NAMALWA (cell line): ENCODE measurements around the gene TLR6.

Source experiments
- DNase-seq: peaks from one replicate; pipeline ENCODE4 v3.0.0-alpha.2; 2015; ENCODE audit warnings: low spot score

Gene TLR6

GRCh38 chr4:38868059-38868960, 11.7 kb upstream of the TLR6 start:
- no peak for DNase-seq

DNA sequence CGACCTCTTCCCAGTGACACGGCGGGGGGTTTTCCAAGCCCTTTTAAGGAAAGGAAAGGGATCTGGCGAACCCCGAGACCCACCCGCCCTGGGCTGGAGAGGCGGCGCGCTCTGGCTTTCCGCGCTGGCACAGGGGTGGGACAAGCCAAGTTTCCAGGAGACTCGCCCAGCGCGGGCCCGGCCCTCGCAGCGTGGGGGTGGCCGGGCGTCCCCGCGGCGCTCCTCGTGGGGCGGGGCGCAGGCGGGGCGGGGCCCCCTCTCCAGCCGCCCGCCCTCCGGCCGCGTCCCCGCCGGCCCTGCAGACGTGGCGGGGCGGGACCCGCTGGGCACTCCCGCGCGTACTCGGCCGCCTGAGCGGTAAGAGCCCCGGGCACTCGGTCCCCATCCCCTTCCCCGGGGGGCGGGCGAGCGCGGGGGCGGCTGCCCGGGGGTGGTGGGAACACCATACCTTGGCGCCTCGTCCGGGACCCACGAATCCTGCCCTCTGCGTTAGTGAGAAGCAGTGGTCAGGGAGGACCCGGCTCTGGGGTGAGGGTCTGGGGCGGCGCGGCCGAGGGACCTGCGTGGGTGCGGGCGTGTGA, 11.0 kb upstream of the TLR6 start, which contains the start of gene FAM114A1:
Gene FAM114A1, plus strand, starts transcription at position 329 of the 581 bp plus-strand sequence. CDS start 10,273 bp downstream, outside the sequence.
- peak; percentile 22 for DNase-seq

GRCh38 chr4:38866973-38867477, 10.4 kb upstream of the TLR6 start:
- no peak for DNase-seq

DNA sequence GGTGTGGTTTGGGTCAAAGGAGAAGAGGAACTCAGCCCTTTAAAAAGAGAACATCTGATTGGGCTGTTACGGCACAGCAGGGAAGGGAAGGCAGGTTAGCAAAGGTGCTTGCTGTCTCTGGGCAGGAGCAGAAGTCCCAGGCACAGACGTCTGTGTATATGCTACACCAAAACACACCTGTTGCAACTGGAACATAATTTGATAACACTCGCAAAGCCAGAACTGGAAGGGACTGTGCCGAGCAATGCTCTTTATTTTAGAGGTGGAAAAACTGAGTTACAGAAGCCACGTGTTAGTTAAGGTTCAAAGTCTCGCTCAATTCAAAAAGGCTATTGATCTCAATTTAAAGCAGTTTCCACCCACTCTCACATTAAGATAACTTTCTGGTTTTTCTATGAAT, 8.8 kb upstream of the TLR6 start:
- DNase-seq, result no peak

GRCh38 chr4:38861791-38862190, 5.2 kb upstream of the TLR6 start:
- DNase-seq, result no peak

GRCh38 chr4:38860788-38861424, 4.3 kb upstream of the TLR6 start:
- peak; percentile 88 for DNase-seq

DNA sequence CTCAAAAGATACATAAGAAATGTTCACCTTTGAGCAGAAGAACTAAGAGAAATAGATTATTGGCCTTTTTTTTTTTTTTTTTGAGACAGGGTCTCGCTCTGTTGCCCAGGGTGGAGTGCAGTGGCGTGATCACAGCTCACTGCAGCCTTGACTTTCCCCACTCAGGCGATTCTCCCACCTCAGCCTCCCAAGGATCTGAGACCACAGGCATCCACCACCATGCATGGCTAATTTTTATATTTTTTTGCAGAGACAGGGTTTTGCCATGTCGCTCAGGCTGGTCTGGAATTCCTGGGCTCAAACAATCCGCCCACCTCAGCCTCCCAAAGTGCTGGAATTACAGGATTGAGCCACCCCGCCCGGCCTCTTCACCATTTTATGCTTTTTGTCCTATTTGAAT, 2.9 kb upstream of the TLR6 start:
- no peak for DNase-seq

- DNase-seq, result no peak
Measured at GRCh38 chr4:38858097-38858420, 1.4 kb upstream of the TLR6 start.

DNA sequence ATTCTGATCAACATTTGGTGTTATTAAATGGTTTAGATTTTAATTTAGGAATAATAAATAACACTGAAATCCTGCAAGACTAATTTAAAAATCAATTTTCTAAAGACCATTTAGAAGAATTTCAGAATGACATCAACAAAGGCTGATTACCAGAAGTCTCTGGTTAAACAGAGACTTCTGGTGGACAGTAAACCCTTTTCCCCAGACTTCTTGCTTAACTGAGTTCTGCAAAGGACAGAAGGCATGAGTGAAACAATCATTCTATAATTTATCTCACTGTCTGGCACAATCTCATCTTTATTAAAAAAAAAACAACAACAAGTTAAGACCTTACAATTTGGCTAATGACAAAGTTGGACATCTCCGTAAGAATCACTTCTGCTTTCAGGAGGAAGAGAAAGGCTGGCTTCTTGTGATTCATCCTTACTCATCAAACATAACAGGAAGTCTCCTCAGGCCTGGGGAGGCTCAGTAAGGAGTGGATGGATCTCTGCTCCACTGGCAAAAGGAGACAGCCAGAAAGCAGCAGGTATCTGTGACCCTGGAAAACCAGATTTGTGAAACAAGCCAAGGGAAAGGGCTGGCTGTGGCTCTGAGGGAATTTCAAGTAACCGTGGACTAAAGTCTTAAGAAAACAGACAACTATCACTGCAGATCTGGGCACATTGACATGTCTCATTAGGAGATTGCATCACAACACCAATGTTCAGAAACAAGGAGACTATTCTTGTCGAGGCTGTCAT, 908 bp upstream of the TLR6 start:
- peak; percentile 84 for DNase-seq

- peak; percentile 74 for DNase-seq
Measured at GRCh38 chr4:38856046-38856445, 571 bp downstream of the TLR6 start.

DNA sequence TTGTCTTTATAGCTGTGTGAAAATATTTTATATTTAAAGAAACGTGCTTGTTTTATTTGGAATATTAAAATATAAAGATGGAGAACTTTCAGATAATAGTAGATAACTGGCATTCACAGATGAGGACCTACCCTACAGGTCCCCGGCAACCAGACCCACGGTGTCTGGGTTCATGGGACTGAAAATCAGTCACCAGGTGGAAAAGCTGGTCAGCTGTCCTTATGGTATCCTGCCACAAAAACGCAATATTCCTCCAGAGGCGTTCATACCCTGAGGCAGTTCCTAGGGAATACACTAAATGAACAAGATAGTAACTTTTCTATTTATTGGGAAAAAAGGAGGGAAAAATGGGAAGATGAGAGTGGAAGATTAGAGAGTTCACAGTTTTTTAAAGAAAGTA, 1.2 kb downstream of the TLR6 start:
- peak; percentile 37 for DNase-seq

DNA sequence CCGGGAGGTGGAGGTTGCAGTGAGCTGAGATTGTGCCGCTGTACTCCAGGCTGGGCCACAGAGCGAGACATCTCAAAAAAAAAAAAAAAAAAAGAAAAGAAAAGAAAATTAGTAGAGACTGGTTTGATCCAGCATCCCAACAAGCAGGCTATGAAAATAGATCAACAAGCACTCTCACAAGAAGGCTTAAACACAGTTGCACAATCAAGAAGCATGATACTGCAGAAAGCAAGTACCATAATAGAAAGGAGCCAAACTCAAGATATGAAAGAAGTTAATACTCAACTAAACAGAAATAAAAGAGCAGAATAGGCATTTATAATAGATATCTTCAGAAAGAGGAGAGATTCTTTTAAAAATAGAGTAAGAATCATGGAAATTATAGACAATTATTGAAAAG, 10.6 kb downstream of the TLR6 start:
- no peak for DNase-seq

GRCh38 chr4:38842994-38843393, 13.6 kb downstream of the TLR6 start:
- no peak for DNase-seq

DNA sequence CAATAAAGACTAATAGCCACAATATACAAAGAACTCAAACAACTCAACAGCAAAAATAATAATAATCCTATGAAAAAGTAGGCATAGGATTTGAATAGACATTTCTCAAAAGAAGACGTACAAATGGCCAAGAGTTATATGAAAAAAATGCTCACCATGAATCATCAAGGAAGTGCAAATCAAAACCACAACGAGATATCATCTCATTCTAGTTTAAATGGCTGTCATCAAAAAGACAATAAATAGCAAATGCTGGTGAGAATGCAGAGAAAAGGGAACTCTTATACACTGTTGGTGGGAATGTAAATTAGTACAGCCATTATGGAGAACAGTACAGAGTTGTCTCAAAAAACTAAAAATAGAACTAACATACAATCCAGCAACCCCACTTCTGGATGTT, 18.8 kb downstream of the TLR6 start:
- DNase-seq, result no peak

DNA sequence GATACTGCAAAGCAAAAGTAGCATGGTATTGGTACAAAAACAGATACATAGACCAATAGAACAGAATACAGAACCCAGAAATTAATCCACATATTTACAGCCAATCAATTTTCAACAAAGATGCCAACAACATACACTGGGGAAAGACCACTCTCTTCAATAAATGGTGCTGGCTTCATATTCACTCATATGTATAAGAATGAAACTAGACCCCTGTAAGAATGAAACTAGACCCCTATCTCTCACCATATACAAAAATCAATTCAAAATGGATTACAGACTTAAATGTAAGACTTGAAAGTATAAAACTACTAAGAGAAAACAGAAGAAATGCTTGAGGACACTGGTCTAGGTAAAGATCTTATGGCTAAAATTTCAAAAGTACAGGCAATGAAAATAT, 19.3 kb downstream of the TLR6 start:
- no peak for DNase-seq

DNA sequence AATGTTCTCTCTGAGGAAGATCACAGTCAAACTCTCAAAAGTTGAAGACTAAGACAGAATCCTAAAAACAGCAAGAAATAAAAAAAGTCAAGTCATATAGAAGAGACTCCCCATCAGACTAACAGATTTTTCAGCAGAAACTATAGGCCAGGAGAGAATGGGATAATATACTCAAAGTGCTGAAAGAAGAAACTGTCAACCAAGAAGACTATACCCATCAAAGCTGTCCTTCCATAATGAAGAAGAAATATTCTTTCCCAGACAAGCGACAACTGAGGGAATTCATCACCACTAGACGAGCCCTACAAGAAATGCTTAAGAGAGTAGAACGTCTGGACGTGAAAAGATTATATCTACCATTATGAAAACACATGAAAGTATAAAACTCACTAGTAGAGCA, 22.0 kb downstream of the TLR6 start:
- DNase-seq, result no peak

GRCh38 chr4:38832624-38833528, 23.7 kb downstream of the TLR6 start:
- DNase-seq, result no peak

GRCh38 chr4:38832206-38832605, 24.4 kb downstream of the TLR6 start:
- no peak for DNase-seq

DNA sequence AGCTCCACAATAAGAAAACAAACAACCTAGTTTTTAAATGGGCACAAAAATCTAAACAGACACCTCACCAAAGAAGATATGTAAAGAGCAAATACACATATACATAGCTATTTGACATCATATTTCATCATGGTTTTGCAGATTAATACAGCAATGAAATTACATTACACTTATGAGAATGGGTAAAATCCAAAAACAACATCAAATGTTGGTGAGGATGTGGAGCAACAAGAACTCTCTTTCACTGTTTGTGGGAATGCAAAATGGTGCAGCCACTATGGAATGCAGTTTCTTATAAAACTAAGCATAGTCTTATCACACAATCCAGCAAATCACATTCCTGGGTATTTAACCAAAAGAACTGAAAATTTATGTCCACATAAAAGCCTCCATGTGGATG, 25.0 kb downstream of the TLR6 start:
- no peak for DNase-seq

DNA sequence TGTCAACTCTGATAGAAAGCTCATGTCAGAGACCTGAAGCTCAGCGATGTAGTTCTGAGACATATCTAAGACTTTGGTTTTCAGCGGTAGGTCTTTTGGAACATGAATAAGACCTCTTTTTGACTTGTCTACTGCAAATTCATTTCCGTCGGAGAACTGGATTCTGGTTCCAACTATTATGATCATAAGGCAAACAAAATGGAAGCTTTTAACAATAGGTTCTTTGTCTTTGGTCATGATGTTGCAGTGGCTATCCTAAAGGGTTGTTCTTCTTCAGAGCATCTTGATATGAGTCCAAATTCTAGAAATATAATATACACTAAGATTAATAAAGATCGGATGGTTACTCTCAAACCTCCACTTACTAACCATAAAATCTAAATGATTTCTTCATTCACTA, 27.4 kb downstream of the TLR6 start:
- DNase-seq, result no peak

- DNase-seq, result no peak
Measured at GRCh38 chr4:38823766-38824165, 32.9 kb downstream of the TLR6 start.
